HL-60/S4 (cell line): ENCODE results near the gene DECR2.
"Not testable (repeated sequence)": the region's sequence is repeated elsewhere in the genome, so short reads cannot be mapped to it uniquely, and the experiment has no call there.

ENCODE experiments used
- in situ Hi-C: fragments of 300-500 bp; cut with MboI; formaldehyde crosslinking; loops from 2 replicates; pipeline ENCODE4 v1.14.3; 2022; ENCODE audit warnings: low sequenced_read_pairs

The DECR2 gene, protein sequence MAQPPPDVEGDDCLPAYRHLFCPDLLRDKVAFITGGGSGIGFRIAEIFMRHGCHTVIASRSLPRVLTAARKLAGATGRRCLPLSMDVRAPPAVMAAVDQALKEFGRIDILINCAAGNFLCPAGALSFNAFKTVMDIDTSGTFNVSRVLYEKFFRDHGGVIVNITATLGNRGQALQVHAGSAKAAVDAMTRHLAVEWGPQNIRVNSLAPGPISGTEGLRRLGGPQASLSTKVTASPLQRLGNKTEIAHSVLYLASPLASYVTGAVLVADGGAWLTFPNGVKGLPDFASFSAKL

DNA sequence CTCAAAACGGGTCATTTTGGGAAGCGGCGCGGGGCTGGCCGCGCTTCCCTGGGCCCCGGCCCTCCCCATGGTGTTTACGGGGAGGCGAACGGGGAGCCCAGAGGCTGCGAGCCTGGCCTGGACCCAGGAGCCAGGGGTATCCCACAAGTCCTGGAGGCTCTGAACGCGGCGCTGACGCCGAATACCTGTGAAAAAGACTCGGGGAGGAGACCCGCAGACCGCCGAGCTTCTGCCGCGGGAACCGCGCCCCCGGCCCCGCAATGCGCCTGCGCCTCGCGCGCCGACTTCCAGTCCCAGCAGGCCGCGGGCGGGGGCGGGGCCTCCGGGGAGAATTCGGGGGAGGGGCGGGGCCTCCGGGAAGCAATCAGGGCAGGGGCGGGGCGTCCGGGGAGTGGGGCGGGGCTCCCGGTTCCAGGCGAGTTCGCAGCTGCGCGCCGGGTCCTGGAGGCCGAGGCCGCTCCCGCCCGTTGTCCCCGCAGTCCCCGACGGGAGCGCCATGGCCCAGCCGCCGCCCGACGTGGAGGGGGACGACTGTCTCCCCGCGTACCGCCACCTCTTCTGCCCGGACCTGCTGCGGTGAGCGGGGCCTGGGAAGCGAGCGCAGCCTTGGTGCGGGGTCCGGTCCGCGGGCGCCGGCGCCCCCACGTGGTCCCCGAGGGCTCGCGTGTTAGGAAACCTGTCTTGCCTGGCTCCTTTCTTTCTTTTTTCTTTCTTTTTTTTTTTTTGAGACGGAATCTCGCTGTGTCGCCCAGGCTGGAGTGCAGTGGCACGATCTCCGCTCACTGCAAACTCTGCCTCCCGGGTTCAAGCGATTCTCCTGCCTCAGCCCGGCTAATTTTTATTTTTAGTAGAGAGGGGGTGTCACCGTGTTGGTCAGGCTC is at the start of gene DECR2:
Gene DECR2, plus strand, starts transcription at position 418 of the 881 bp plus-strand sequence. Its CDS starts 79 bp downstream, at position 497.
- in situ Hi-C loops: no loop called here

DNA sequence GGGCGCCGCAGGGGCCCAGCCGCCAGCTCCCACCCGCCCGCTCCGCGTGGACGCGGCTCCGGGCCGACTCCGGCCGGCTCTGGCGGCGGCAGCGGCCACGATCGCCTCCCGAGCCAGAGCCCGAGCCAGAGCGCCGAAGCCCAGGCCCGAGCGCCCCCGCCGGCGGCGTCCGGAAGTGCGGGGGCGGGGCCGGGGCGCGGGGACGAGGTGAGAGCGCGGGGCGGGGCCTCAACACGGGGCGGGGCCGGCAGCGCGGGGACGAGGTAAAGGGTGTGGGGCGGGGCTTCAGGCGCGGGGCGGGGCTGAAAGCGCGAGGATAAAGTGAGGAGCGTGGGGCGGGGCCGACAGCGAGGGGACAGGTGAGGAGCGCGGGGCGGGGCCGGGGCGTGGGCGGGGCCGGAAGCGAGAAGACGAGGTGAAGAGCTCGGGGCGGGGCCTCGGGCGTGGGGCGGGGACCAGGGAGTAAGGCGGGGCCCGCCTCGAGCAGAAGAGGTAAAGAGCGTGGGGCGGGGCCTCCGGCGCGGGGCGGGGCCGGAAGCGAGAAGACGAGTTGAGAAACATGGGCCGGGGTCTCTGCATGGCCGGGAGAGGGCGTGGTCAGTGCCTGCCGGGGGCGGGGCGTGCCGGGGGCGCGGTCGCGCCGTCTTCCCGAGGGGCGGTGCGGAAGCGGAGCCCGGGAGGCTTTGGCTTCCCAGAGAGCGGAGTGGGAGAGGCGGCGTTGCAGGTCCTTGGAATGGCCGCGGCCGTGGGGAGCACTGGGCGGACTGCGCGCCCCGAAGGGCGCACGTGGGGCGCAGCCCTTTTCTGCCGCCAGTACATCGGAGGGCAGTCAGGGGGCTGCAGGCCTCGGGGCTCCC is 48.9 kb upstream of the DECR2 start, which contains the start of gene AXIN1:
Gene AXIN1, minus strand, starts transcription at position 177 of the 857 bp plus-strand sequence. CDS start 5,698 bp downstream, outside the sequence.
- in situ Hi-C loops: no loop called here

DNA sequence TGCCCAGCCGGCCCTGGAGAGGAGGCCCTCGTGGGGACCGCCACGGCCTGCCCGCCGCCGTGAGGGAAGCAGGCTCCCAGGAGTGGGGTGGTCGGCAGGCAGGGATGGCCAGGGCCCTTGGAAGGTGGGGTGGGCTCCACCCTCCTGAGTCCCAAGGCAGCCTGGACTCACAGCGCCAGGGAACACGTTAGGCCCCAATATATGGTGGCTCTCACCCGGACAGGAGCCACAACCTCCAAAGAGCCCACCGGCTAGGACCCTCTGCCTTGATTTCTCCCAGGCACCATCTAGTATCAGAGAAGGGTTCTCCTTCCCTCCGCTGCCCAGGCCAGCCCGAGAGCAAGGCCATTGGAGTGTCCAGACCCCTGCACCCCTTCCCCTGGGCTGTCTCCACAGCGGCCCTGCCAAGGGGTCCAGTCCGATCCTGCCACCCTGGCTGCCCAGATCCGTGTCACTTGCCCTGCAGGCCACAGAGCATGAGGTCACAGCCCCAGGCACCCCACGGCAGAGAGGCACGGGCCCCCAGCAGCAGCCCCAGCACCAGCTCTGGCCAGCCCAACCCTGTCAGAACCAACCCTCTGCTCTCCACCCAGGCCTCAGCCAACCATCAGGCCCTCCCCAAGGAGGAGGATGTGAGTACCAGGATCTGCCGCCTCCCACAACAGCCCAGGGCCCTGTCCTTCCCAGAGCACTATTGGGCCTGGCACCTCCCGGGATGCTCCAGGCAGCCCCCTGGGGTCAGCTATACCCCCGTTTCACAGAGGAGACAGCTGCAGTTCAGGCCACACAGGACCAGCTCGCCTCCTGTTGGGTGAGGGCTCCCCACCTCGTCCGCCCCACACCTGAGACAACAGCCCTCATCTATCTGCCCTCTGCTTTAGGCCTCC is 48.0 kb upstream of the DECR2 start:
- in situ Hi-C loops: no loop called here

DNA sequence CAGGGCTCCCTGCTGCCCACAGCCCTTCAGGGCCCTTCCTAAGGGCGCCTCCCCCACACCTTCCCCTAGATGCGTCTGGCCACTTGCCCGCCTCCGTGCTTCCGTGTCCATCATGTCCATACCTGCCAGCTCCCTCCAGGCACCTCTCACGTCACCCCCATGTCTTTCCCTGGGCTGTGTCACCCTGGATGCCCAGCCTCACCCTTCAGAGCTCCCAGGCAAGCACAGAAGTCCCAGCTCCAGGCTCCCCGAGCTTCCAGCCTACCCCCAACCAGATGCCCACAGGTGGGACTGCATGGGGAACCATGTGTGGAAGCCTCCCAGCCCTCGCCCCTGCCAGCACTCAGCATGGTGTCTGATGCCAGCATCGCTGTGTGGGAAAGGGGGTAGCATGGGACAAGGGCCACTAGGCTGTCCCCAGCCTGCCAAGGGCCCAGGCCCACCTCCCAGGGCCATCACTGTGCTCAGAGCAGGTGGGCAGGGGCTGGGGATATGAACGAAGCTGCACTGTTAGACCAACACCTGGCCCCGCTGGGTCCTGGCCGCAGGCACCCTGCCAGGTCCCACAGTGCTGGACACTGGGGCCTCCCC is 47.3 kb upstream of the DECR2 start:
- in situ Hi-C loops: no loop called here

DNA sequence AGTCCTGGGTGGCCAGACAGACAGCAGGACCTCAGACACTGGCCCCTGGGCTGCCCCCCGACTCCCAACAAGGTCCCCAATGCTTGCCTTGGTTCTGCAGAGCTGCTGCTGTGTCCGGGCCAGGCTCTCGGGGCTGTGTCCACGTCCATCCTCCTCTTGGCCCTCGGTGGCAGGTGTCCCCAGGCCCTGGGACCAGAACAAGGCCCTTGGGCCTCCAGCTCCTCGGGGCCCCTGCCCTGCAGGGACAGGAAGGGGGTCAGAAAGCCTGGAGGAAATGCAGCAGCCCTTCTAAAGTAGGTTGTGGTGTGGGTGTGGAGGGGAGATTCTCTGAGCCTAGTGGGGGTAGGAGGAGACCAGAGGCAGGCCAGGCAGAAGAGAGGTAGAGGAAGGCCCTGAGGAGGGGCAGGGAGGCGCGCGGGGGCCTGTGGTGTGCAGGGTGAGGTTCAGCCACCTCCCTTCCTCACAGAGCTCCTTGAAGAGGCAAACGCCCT is 46.7 kb upstream of the DECR2 start:
- in situ Hi-C loops: no loop called here

DNA sequence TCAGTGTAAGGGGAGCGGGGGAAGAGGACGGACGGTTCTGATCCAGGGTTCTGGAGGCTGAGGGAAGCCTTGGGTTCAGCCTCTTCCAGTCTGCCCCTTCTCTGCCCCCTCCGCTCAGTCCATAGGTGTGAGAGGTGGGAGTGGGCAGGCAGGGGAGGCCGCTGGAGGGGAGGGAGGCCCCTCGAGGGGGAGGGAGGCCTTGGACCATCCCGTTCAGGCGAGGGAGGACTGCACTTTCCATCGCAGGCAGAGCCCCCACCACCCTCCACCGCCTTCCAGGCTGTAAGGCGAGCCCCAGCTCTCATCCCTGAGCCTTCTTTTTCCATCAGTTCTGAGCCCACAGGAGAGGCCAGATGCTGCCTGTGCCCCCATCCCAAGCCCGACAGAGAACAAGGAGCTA is 44.9 kb upstream of the DECR2 start:
- in situ Hi-C loops: no loop called here

DNA sequence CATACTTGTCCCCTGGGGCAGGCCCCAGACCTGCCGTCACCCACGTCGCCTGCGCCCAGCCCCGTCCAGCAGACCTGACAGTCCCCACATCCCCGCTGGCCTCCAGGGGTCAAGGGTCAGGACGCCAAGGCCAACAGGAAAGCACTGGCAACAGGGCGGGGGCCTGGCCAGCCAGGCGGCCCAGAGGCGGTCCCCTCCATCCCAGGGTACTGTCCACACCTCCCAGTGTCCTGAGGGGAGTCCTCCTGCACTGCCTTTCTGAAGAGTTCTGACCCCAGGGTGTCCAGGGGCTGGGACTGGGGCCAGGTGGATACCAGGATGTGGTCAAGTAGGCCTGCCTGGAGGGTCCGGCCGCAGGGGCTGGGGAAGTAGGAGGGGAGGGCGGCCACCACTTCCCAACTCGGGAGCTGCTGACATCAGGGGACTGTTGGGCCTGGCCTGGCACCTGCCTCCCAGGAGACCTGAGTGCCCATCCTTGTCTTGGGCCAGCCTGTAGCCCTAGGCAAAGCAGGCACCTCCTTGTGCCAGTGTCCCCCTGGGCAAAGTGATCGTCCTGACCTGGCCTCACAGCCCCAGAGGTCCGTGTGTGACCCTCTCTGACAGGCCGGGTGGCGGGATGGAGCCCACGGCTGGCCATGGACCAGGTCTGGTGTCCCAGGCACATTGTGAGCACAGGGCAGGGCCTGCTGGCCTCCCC is 42.5 kb upstream of the DECR2 start:
- in situ Hi-C loops: no loop called here

DNA sequence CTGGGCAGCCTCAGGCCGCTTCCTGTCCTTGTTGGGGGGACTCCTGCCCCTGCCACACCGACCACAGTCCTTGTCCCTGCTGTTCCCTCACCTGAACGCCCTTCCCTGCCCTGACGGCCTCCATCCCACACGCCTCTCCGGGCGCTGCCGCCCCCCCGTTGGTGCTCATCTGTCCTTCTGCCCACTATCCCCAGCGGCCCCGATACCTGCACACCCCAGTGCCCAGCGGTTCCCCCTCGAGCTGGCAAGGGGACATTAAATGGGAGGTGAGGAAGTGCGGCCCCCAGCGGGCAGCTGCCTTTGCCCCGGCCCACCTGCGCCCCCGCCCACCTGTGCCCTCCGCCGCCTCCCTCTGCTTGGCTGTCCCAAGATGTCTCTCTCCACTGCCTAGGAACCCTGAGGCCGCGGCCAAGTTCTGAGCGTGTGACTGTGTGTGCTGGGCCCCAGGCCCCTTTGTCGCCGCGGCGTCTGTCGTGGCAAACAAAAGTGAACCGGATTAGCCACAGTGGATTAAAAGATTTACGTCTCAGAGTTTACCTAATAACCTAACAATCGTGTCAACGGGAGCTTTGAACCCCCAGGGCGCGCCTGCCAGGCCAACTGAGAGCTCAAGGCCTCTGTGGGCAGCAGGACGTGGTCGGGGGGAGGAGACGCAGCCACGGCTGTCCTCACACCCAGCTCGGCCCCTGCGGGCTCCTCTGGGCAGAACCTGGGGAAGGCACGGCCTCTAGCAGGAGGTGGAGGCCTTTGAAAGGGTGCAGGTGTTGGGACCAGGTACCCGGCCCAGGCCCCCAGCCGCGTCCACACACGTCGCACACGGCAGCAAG is 41.6 kb upstream of the DECR2 start:
- in situ Hi-C loops: no loop called here

DNA sequence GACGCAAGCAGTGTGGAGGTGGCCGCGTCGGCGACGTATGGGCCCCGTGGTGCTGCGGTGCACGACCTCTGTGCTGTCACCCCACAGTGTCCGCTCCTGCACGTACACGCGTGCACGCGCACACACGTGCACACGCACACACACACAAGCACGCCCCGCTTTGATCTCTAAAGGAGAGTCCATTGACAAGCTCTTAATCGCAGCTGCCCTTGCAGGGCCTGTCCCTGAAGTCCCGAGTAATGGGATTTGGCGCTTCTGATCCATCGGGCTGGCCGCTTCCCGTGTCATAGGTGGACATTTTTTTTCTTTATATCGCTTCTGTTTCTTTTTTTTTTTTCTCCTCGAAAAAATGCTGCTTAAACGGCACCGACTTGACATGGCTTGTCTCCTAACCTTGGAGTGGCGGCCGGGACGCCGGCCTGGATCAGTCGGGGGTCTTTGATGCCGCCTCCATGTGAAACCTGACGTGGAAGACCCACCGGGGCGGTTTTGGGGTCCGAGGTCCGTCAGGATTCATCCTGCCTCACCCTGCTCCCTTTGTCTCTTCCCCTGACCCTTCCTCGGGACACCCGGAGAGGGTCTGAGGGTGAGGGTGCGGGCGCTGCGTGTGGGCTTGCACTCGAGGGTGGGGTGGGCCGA is 40.9 kb upstream of the DECR2 start:
- in situ Hi-C loops: no loop called here

DNA sequence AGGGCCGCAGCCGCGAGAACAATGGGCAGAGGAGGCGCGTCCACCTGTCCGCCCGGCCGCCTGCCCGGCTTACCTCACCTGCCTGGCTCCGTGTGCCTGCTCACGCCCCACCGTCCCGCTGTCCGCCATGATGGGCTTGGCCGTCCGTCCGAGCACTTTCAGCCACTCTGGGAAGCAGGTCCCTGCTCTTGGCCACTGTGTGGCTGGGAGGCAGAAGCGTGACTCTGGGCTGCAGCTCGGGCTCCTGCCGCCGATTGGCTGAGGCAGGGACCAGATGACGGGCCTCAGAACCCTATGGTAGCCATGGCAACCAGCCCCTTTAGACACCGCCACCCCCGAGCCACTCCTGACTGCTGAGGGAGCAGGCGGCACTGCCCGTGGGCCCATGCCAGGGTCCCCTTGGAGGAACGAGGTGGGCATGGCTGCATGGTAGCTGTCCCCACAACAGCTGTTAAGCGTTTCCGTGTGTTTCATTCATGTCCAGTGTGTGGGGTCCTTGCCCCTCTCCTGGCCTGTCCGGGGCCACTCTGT is 40.3 kb upstream of the DECR2 start:
- in situ Hi-C loops: no loop called here

DNA sequence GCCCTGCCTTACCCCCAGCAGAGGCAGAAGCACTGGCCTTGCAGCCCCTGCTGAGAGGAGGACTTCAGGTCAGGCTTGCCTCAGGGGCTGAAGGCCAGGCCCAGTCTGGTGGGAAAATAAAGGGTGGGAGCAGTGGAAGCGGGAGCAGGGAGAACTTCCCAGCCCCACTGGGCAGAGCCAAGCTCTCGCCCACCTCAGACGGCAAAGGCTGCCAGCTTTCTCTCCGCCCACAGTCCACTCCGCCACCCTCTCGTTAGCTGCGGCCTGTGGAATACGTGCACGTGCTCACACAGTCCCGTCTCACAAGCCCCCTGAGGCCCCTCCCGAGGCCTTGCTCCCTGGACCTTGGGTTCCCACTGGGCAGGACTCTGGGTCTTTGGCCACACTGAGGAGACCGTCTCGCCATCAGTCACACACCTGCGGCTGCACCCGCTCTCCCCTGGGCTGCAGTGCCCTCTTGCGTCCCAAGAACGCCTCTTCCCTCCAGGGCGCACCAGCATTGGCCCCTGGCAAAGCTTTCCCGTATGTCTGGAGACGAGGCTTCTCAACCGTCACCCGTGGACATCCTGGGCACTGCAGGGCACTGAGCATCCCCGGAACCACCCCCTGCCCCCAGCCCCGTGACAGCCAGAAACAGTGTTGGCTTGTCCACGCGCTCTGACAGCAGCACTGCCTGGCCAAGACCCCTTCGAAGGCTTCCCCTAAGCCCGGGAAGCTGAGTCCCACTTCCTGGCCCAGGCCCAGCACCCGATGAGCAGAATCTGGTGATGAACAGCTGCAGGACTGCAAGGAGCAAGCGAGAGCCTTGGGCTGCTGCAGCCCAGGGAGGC is 39.6 kb upstream of the DECR2 start:
- in situ Hi-C loops: no loop called here

DNA sequence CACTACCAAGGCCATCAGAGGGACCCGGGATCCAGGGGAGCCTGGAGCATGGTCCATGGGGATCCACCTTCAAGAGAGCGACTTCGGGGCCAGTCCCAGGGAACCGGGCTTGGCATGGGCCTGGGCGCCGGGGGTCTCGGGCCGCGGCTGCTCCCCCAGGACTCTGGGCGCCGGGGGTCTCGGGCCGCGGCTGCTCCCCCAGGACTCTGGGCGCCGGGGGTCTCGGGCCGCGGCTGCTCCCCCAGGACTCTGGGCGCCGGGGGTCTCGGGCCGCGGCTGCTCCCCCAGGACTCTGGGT is 39.0 kb upstream of the DECR2 start:
- in situ Hi-C loops: not testable (repeated sequence)

DNA sequence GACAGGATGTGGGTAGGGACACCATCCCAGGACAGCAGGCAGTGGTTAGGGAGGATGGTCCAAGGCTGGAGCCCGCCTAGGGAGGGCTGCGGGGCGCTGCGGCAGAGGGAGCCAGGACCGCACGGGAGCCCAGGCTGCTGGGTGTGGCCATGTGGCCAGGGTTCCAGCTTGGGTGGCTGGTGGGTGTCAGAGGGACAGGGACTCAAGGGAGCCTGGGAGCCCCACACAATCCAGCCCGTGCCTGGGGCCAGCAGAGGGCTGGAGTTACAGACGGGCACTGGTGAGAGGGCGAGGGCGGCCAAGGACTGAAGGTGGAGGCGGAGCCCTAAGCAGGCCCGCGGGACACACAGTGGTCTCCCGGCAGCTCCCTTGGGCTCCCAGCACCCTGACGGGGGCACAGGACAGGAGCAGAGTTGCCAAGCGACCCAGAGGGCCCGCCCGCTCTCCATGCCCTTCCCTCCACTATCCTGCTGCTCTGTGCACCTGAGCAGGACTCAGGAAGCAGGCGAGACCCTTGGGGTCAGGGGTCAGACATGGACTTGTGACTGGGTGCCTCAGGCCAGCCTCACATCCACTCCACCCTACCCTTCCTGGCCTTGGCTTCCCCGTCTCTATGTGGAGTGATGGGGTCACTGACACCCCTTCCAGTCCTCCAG is 38.4 kb upstream of the DECR2 start:
- in situ Hi-C loops: no loop called here

DNA sequence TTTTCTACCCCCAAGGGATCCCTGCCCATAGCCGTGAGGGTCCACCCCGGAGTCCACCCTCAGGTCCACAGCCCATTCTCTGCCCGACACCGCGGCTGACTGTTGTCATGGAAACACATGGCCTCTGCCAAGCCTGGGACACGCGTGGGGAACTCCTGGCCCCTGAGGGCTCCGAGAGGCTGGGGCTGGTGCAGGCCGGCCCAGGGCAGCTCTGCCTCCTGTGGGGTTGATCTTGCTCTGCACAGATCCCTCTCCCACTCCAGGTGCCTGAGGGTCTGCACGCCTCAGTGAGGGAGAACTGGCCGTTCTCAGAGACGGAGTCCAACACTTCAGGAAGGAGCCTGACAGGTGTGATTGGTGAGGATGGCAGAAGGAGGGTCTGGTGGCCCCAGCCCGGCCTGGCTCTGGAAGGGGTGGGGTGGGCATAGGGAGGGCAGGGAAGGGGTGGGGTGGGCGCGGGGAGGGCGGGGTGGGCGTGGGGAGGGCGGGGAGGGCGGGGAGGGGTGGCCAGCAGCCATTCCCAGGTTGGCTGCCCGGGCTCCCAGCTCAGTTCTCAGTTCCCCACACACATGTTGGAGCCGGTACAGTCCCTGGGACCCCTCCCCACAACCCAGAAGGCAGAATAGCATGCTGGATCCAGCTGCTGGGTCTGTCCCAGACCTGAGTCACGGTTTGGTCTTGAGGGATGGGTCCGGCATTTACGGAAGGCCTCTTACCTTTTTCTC is 37.8 kb upstream of the DECR2 start:
- in situ Hi-C loops: no loop called here
